BJ (cell line): ENCODE data around the gene SLC9A1. TPM values are rescaled to one million over a fixed set of nuclear protein-coding genes. Genes with fewer than 3 reads are reported as not detected.

Source experiments
- CTCF ChIA-PET: fragments of 350-600 bp; formaldehyde crosslinking; extraction: SDS; loops from one replicate; lab custom pipeline; 2021; ENCODE audit warnings: antibody characterized with exemption, inconsistent platforms; lab: Yijun Ruan, JAX
- POLR2A ChIA-PET: fragments of 300-600 bp; sonication (Branson Sonifier 250); formaldehyde crosslinking; extraction: SDS; loops from one replicate; lab custom pipeline; 2021; ENCODE audit warnings: antibody characterized with exemption; lab: Charles Lee
- DNase-seq: peaks from one replicate; pipeline ENCODE4 v3.0.0-alpha.2; 2011; ENCODE audit warnings: low read depth
- H3K27me3 ChIP-seq: 2 replicates; pipeline ENCODE4 v1.6.0; 2011; ENCODE audit warnings: low read length; ENCODE audit not compliant: control insufficient read depth, insufficient read depth
- H3K36me3 ChIP-seq: 2 replicates; pipeline ENCODE4 v1.5.1; 2011; ENCODE audit warnings: low read length; ENCODE audit not compliant: control insufficient read depth, insufficient read depth
- H3K4me3 ChIP-seq: 2 replicates; pipeline ENCODE4 v1.5.1; 2011; ENCODE audit warnings: low read depth, mild to moderate bottlenecking, control low read depth, low read length
- CTCF ChIP-seq: IDR thresholded peaks from 2 replicates; pipeline ENCODE4 v1.5.1; 2011; ENCODE audit warnings: low read depth, mild to moderate bottlenecking, control low read depth, inconsistent platforms, low read length, moderate library complexity; ENCODE audit not compliant: insufficient read depth
- polyA plus RNA-seq: library from polyadenylated mRNA; depleted of rRNA; stranded (reverse); fragments of >200 nt; gene quantifications from 2 replicates; pipeline ENCODE4 v1.2.3, GENCODE V29; 2011

The SLC9A1 gene
- polyA plus RNA-seq, 1 experiment = 18.9 TPM

GRCh38 chr1:27152004-27152828, 2.7 kb downstream of the SLC9A1 start:
- TF ChIP-seq CTCF = no peak
- H3K4me3 ChIP-seq = peak overlapping the region; percentile 66
- no peaks in the 10 kb centered on the region for H3K36me3 ChIP-seq
- no peak for DNase-seq
- H3K27me3 ChIP-seq = no peaks in the 10 kb centered on the region
- ChIA-PET POLR2A (interaction anchor here (0.6 kb wide), 1 partner anchor 16 kb away, joined by 3 read pairs; no protein-coding TSS in a partner anchor), CTCF (interaction anchor here (0.9 to 5.6 kb wide), 7 partner anchors 9 to 235 kb away, joined by 3 to 38 read pairs (median 4); no protein-coding TSS in a partner anchor)

GRCh38 chr1:27150641-27151040, 4.3 kb downstream of the SLC9A1 start:
- no peak overlapping the region for H3K4me3 ChIP-seq

GRCh38 chr1:27150183-27150582, 4.7 kb downstream of the SLC9A1 start:
- no peak for DNase-seq
- POLR2A ChIA-PET = no interaction called here
- CTCF ChIA-PET = interaction anchor here (0.9 to 1.7 kb wide), 3 partner anchors 14 to 153 kb away, joined by 3 read pairs; no protein-coding TSS in a partner anchor
- Histone ChIP-seq H3K36me3 (no peaks in the 10 kb centered on the region), H3K27me3 (no peaks in the 10 kb centered on the region), H3K4me3 (no peak overlapping the region)
- no peak for TF ChIP-seq CTCF

More at GRCh38 chr1:27150641-27151040, 4.3 kb downstream of the SLC9A1 start:
- Histone ChIP-seq H3K36me3 (no peaks in the 10 kb centered on the region), H3K27me3 (no peaks in the 10 kb centered on the region)
- ChIA-PET POLR2A (no interaction called here), CTCF (interaction anchor here (0.9 to 1.7 kb wide), 2 partner anchors 14 to 153 kb away, joined by 3 read pairs; no protein-coding TSS in a partner anchor)
- no peak for DNase-seq
- TF ChIP-seq CTCF = no peak

GRCh38 chr1:27149762-27150113, 5.2 kb downstream of the SLC9A1 start:
- H3K36me3 ChIP-seq = no peaks in the 10 kb centered on the region
- H3K27me3 ChIP-seq = no peaks in the 10 kb centered on the region
- DNase-seq = no peak
- CTCF ChIA-PET = interaction anchor here (1.5 to 1.7 kb wide), 2 partner anchors 14 to 152 kb away, joined by 3 read pairs; no protein-coding TSS in a partner anchor
- no peak for TF ChIP-seq CTCF
- POLR2A ChIA-PET = no interaction called here
- H3K4me3 ChIP-seq = no peak overlapping the region

- H3K4me3 ChIP-seq = no peak overlapping the region
- no peaks in the 10 kb centered on the region for H3K27me3 ChIP-seq
- ChIA-PET POLR2A (no interaction called here), CTCF (interaction anchor here (1.0 to 1.5 kb wide), 2 partner anchors 14 to 135 kb away, joined by 3 to 4 read pairs; no protein-coding TSS in a partner anchor)
- no peaks in the 10 kb centered on the region for H3K36me3 ChIP-seq
- no peak for TF ChIP-seq CTCF
- DNase-seq = no peak
Measured at GRCh38 chr1:27149084-27149761, 5.7 kb downstream of the SLC9A1 start.
